H1 (cell line): ENCODE data around the gene MARCHF2. TPM values are rescaled to one million over a fixed set of nuclear protein-coding genes. Genes with fewer than 3 reads are reported as not detected.

Experiments
- CTCF ChIA-PET: fragments of 300-600 bp; sonication (Branson Sonifier 250); formaldehyde crosslinking; loops from one replicate; lab custom pipeline; 2021; ENCODE audit not compliant: partially characterized antibody; lab: Charles Lee
- POLR2A ChIA-PET: fragments of 300-600 bp; sonication (Branson Sonifier 250); formaldehyde crosslinking; loops from one replicate; lab custom pipeline; 2021; ENCODE audit warnings: inconsistent platforms; ENCODE audit not compliant: partially characterized antibody; lab: Charles Lee
- DNase-seq, 2 experiments: peaks; one replicate each; pipeline versions ENCODE4 v3.0.0 to v3.0.0-alpha.2; 2010 to 2022; ENCODE audit warnings: low spot score in 2 of 2, low read depth in 1 of 2, mixed read lengths in 1 of 2
- FAIRE-seq: peaks from 2 replicates; lab custom pipeline; 2011; peaks lifted over from hg19 to GRCh38; lab: Jason Lieb, UNC
- H2AFZ ChIP-seq: 2 replicates; pipeline ENCODE4 v1.8.1; 2012; ENCODE audit warnings: low read length, inconsistent platforms
- H2AK5ac ChIP-seq: 2 replicates; pipeline ENCODE4 v1.6.1; 2013; ENCODE audit warnings: low read depth, low read length
- H2BK120ac ChIP-seq: replicated peaks from 2 replicates; pipeline ENCODE3; 2013; ENCODE audit warnings: low read depth, low read length, inconsistent platforms
- H2BK12ac ChIP-seq: 2 replicates; pipeline ENCODE4 v1.6.1; 2013; ENCODE audit warnings: low read depth, low read length
- H2BK15ac ChIP-seq: 2 replicates; pipeline ENCODE4 v1.6.1; 2013; ENCODE audit warnings: low read length
- H2BK20ac ChIP-seq: 2 replicates; pipeline ENCODE4 v1.6.1; 2013; ENCODE audit warnings: low read length
- H2BK5ac ChIP-seq: 2 replicates; pipeline ENCODE4 v1.6.1; 2013; ENCODE audit warnings: low read depth, low read length
- H3K14ac ChIP-seq: 2 replicates; pipeline ENCODE4 v1.6.1; 2013; ENCODE audit warnings: inconsistent platforms; ENCODE audit not compliant: insufficient read length
- H3K18ac ChIP-seq: 2 replicates; pipeline ENCODE4 v1.6.1; 2013; ENCODE audit warnings: low read length; ENCODE audit errors: extremely low read depth
- H3K23ac ChIP-seq: 2 replicates; pipeline ENCODE4 v1.6.1; 2013; ENCODE audit warnings: inconsistent platforms; ENCODE audit not compliant: insufficient read length
- H3K23me2 ChIP-seq: 2 replicates; pipeline ENCODE4 v1.6.1; 2013; ENCODE audit warnings: low read depth, low read length
- H3K27ac ChIP-seq: 2 replicates; pipeline ENCODE4 v1.6.1; 2011; ENCODE audit warnings: low read depth, low read length, inconsistent platforms
- H3K27me3 ChIP-seq, 4 experiments: replicated peaks in 1 of 4; 1 replicate in 1 of 4; 2 replicates in 3 of 4; pipeline versions ENCODE4 v1.6.1 to v1.8.1; 2011 to 2013; ENCODE audit warnings: low read length in 3 of 4, mild to moderate bottlenecking in 3 of 4, inconsistent platforms in 2 of 4, mixed read lengths in 2 of 4, moderate library complexity in 1 of 4; ENCODE audit not compliant: control insufficient read depth in 3 of 4, insufficient read depth in 3 of 4; ENCODE audit errors: extremely low read depth in 1 of 4
- H3K36me3 ChIP-seq, 4 experiments: 2 replicates each; pipeline versions ENCODE4 v1.6.1 to v1.8.1; 2011 to 2013; ENCODE audit warnings: mild to moderate bottlenecking in 4 of 4, low read length in 3 of 4, moderate library complexity in 2 of 4, control low read depth in 1 of 4, inconsistent platforms in 1 of 4; ENCODE audit not compliant: insufficient read depth in 4 of 4, control insufficient read depth in 2 of 4
- H3K4ac ChIP-seq: replicated peaks from 2 replicates; pipeline ENCODE3; 2013; ENCODE audit warnings: low read length, low read depth, mixed read lengths, inconsistent platforms; ENCODE audit not compliant: insufficient read length
- H3K4me1 ChIP-seq, 4 experiments: replicated peaks in 1 of 4; 1 replicate in 1 of 4; 2 replicates in 3 of 4; pipeline versions ENCODE4 v1.6.1 to v1.8.1; 2011 to 2013; ENCODE audit warnings: low read length in 3 of 4, inconsistent platforms in 2 of 4, mixed read lengths in 1 of 4; ENCODE audit not compliant: insufficient read depth in 4 of 4, control insufficient read depth in 3 of 4
- H3K4me2 ChIP-seq, 2 experiments: 2 replicates each; pipeline versions ENCODE4 v1.6.1 to v1.8.1; 2011 to 2013; ENCODE audit warnings: low read depth in 2 of 2, low read length in 2 of 2, control low read depth in 1 of 2, inconsistent platforms in 1 of 2, mild to moderate bottlenecking in 1 of 2; ENCODE audit not compliant: insufficient read depth in 1 of 2
- H3K4me3 ChIP-seq, 4 experiments: fragments of 200-600, 300-600 bp in 1 of 4; sonication (generic), shearing (Covaris generic), sonication (Bioruptor Twin) in 1 of 4; 2 replicates each; pipeline versions ENCODE4 v1.5.1 to v1.8.1; 2011 to 2016; ENCODE audit warnings: low read length in 4 of 4, low read depth in 3 of 4, control low read depth in 2 of 4, inconsistent platforms in 2 of 4, mild to moderate bottlenecking in 2 of 4, mixed read lengths in 1 of 4, moderate library complexity in 1 of 4; ENCODE audit not compliant: insufficient read depth in 2 of 4; ENCODE audit errors: extremely low read depth in 1 of 4
- H3K56ac ChIP-seq: replicated peaks from 2 replicates; pipeline ENCODE3; 2013; ENCODE audit warnings: low read depth, mild to moderate bottlenecking, mixed read lengths, low read length, inconsistent platforms; ENCODE audit not compliant: insufficient read length
- H3K79me1 ChIP-seq: 2 replicates; pipeline ENCODE4 v1.6.1; 2013; ENCODE audit warnings: low read depth, low read length, control low read depth
- H3K79me2 ChIP-seq, 2 experiments: 2 replicates each; pipeline versions ENCODE4 v1.6.1 to v1.8.1; 2012 to 2013; ENCODE audit warnings: low read length in 2 of 2, mild to moderate bottlenecking in 2 of 2, inconsistent platforms in 1 of 2; ENCODE audit not compliant: insufficient read depth in 2 of 2, control insufficient read depth in 1 of 2
- H3K9ac ChIP-seq, 4 experiments: replicated peaks in 1 of 4; 1 replicate in 1 of 4; 2 replicates in 3 of 4; pipeline versions ENCODE4 v1.6.1 to v1.8.1; 2011 to 2013; ENCODE audit warnings: low read depth in 3 of 4, low read length in 3 of 4, control low read depth in 2 of 4, mild to moderate bottlenecking in 2 of 4, moderate library complexity in 2 of 4, inconsistent platforms in 1 of 4; ENCODE audit errors: extremely low read depth in 1 of 4
- H3K9me3 ChIP-seq, 2 experiments: 2 replicates each; pipeline versions ENCODE4 v1.6.1 to v1.8.1; 2012 to 2013; ENCODE audit warnings: mild to moderate bottlenecking in 2 of 2, moderate library complexity in 2 of 2, control low read depth in 1 of 2, inconsistent platforms in 1 of 2, low read depth in 1 of 2, low read length in 1 of 2, mixed read lengths in 1 of 2; ENCODE audit not compliant: insufficient read depth in 2 of 2
- H4K20me1 ChIP-seq, 2 experiments: replicated peaks in 1 of 2; 2 replicates each; pipeline versions ENCODE3 to v1.8.1; 2011 to 2013; ENCODE audit warnings: inconsistent platforms in 2 of 2, low read length in 2 of 2, mild to moderate bottlenecking in 1 of 2; ENCODE audit not compliant: insufficient read depth in 2 of 2, control insufficient read depth in 1 of 2
- H4K5ac ChIP-seq: 2 replicates; pipeline ENCODE4 v1.6.1; 2013; ENCODE audit warnings: low read length, low read depth, mixed read lengths, inconsistent platforms; ENCODE audit not compliant: insufficient read length
- H4K8ac ChIP-seq: 2 replicates; pipeline ENCODE4 v1.8.0; 2013; ENCODE audit warnings: mild to moderate bottlenecking, moderate library complexity, low read length, inconsistent platforms; ENCODE audit not compliant: insufficient read depth; ENCODE audit errors: extremely low read depth
- H4K91ac ChIP-seq: replicated peaks from 2 replicates; pipeline ENCODE3; 2013; ENCODE audit warnings: low read length, mixed read lengths, inconsistent platforms; ENCODE audit not compliant: insufficient read length
- CTCF ChIP-seq, 3 experiments: IDR thresholded peaks; 1 replicate in 2 of 3; 2 replicates in 1 of 3; pipeline versions ENCODE4 v1.5.1 to v1.6.1; 2011; ENCODE audit warnings: low read length in 3 of 3, mild to moderate bottlenecking in 3 of 3, inconsistent platforms in 2 of 3, low read depth in 1 of 3, moderate library complexity in 1 of 3; ENCODE audit not compliant: insufficient read depth in 1 of 3; ENCODE audit errors: control extremely low read depth in 1 of 3
- RBBP5 ChIP-seq: IDR thresholded peaks from 2 replicates; pipeline ENCODE4 v1.7.1; 2012; ENCODE audit warnings: low read depth, mild to moderate bottlenecking, inconsistent platforms, low read length, moderate library complexity, borderline replicate concordance
- RXRA ChIP-seq: IDR thresholded peaks from 2 replicates; pipeline ENCODE4 v1.6.1; 2011; ENCODE audit warnings: low read depth, mild to moderate bottlenecking, low read length, moderate library complexity; ENCODE audit not compliant: insufficient read depth
- SRF ChIP-seq: IDR thresholded peaks from 2 replicates; pipeline ENCODE4 v1.6.1; 2011; ENCODE audit warnings: mild to moderate bottlenecking, low read depth, low read length, moderate library complexity
- WGBS, 2 experiments: shearing (Covaris generic) in 1 of 2; methylation state at CpG; one replicate each; pipeline versions ENCODE4 v1.1.6 to v1.1.7; 2013 to 2015; ENCODE audit warnings: low lambda C conversion rate in 2 of 2, mixed read lengths in 2 of 2, inconsistent platforms in 1 of 2, low coverage in 1 of 2, missing lambda C conversion rate in 1 of 2; ENCODE audit not compliant: insufficient replicate concordance in 2 of 2, insufficient coverage in 1 of 2, insufficient read length in 1 of 2; ENCODE audit errors: extremely low coverage in 1 of 2, missing lambda C conversion rate in 1 of 2; 5-methylcytosine and 5-hydroxymethylcytosine counted together
- polyA plus RNA-seq, 7 experiments: library from polyadenylated mRNA; depleted of rRNA in 3 of 7; stranded (reverse) in 5 of 7; unstranded in 2 of 7; fragments of >200 nt in 5 of 7; fragments of 200-250 nt in 2 of 7; gene quantifications; 1 replicate in 5 of 7; 2 replicates in 1 of 7; 4 replicates in 1 of 7; pipeline versions ENCODE4 v1.2.1 to v1.2.3, GENCODE V29; 2011 to 2013; ENCODE audit warnings: missing spikeins in 2 of 7, mixed read lengths in 2 of 7
- total RNA-seq: library from RNA; stranded (reverse); fragmentation: NEBNext Ultra II Directional; extraction: Animal tissue kit (Norgen Biotek cat#: 25700); gene quantifications from 2 replicates; pipeline ENCODE4 v1.2.1, GENCODE V29; 2021

MARCHF2 gene
- total and polyA plus RNA-seq, 2 of the 8 experiments (the other 6 are each of a cell fraction or from before 2014, with no cell fraction given) = 18.5 to 46.2 TPM

- no peak overlapping the region for H2AFZ ChIP-seq
- peaks cover 59% of the 10 kb centered on the region in 2 experiments for H4K20me1 ChIP-seq
- no peaks in the 10 kb centered on the region for H3K9me3 ChIP-seq
- POLR2A ChIA-PET = interaction anchor here (1.0 to 8.0 kb wide), 7 partner anchors 10 to 98 kb away, joined by 3 to 63 read pairs (median 4); no protein-coding TSS in a partner anchor
- 86% methylated on average over 3 of the region's 3 CpGs; no CpG with 5 or more reads in 1 of the 2 experiments for WGBS, 2 experiments
- peaks cover 5% of the 10 kb centered on the region for H3K79me1 ChIP-seq
- H2BK12ac ChIP-seq = no peak overlapping the region
- no peak overlapping the region for H4K91ac ChIP-seq
- no peak overlapping the region for H3K9ac ChIP-seq
- H3K79me2 ChIP-seq = peaks cover 86 to 99% of the 10 kb centered on the region in 2 experiments
- no peaks in the 10 kb centered on the region for H3K27me3 ChIP-seq
- no peak overlapping the region for H2BK20ac ChIP-seq
- H3K56ac ChIP-seq = no peak overlapping the region
- H3K23me2 ChIP-seq = no peaks in the 10 kb centered on the region; the same call in 1 of the 2 replicates
- no peak for DNase-seq
- H4K5ac ChIP-seq = no peak overlapping the region
- H2BK5ac ChIP-seq = peak overlapping the region; percentile 5; the same call in 1 of the 2 replicates
- no peak overlapping the region for H2BK120ac ChIP-seq
- no peak overlapping the region for H3K4ac ChIP-seq
- H2AK5ac ChIP-seq = no peak overlapping the region
- FAIRE-seq = no peak
- no peak overlapping the region for H3K23ac ChIP-seq
- CTCF ChIA-PET = interaction anchor here (0.6 to 2.6 kb wide), 10 partner anchors 11 to 104 kb away, joined by 3 to 14 read pairs (median 4); no protein-coding TSS in a partner anchor
- H3K14ac ChIP-seq = no peak overlapping the region
- TF ChIP-seq CTCF (IDR thresholded peaks at IDR 0.05; ENCODE audit: control extremely low read depth in 1 of 3, insufficient read depth in 1 of 3, low read depth in 1 of 3, low read length in 3 of 3) (no peak), RBBP5 (no peak), RXRA (no peak), SRF (no peak)
- H3K18ac ChIP-seq = no peak overlapping the region
- H3K4me2 ChIP-seq = peak overlapping the region in 1 of 2 experiments; percentile 42; a peak in 1 of 4 replicates
- H3K36me3 ChIP-seq = peaks cover 7 to 45% (median 12%) of the 10 kb centered on the region in 4 experiments; a peak in 6 of 8 replicates
- H3K27ac ChIP-seq = no peak overlapping the region
- peaks cover 6 to 35% (median 25%) of the 10 kb centered on the region in 4 experiments for H3K4me1 ChIP-seq
- no peak overlapping the region for H3K4me3 ChIP-seq
- no peak overlapping the region for H4K8ac ChIP-seq
- H2BK15ac ChIP-seq = no peak overlapping the region
These were observed 38.8 kb downstream of the MARCHF2 start for GRCh38 chr19:8451885-8452284.
